Measurements from ENCODE around the gene FRMPD4.

DNA sequence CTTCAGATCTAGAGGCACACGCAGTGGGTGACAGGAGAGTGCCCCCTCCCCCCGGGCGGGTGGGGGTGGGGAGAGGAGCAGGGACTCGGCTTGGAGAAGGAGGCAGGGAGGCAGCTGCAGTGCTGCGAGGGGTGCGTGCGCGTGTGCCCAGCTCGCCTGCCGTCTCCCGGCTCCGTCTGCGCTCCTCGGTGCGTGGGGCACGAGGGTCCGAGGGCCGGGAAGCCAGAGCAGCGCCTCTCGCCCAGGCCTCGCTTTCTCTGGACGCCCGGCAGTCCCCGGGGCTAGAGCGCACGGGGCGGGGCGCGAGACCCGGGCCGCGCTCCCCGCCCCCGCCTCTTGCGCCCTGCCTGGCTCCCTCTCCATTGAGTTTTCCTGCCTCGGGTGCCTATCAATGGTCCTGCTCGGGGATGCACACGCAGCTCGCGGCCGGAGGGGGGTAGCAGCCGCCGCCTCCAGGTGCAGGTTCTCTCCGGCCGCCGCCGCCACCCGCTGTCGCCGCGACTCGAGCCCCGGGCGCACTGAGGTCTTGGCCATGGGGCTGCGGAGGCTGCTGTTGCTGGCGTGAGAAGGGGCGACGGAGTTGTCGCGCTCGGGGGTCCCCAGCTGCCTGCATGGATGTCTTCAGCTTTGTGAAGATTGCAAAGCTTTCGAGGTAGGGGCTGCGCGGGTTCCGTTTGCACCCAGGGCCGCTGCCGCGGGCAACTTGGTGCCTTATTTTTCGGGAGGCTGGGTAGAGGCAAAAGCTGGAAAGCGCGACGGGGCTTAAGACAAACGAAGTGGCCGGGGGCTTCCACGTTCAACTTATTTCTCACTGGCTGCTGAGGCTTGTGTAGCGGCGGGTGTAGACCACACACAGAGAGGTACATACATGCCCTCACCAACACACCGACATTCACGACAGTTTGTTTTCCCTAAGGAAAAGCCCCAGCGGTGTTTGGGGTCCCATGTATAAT, at the start of gene FRMPD4:
- no peak for TF ChIP-seq FOXM1 (IDR thresholded peaks at IDR 0.05; ENCODE audit: borderline replicate concordance)
- no peak for TF ChIP-seq SUZ12 (IDR thresholded peaks at IDR 0.05)
- TF ChIP-seq SP1 (IDR thresholded peaks at IDR 0.05) = no peak
- no peak for TF ChIP-seq FOXA1 (IDR thresholded peaks at IDR 0.05)
- TF ChIP-seq HDGF (IDR thresholded peaks at IDR 0.05; ENCODE audit: borderline replicate concordance) = no peak
- no peak for TF ChIP-seq ARNT (IDR thresholded peaks at IDR 0.05)
- no peak for TF ChIP-seq ELF4 (IDR thresholded peaks at IDR 0.05)
- no peak for TF ChIP-seq FOXK2 (IDR thresholded peaks at IDR 0.05)
- TF ChIP-seq NFRKB (IDR thresholded peaks at IDR 0.05) = no peak

Data from HEK293T (cell line).